HG03432 (cell line): ENCODE data around the gene STAM.

Experiments used
- ATAC-seq: cut with Tn5 transposase; IDR thresholded peaks from one replicate; pipeline ENCODE4 v1.9.1; 2021; ENCODE audit warnings: mild to moderate bottlenecking, moderate library complexity; ENCODE audit not compliant: unreplicated experiment

STAM gene

DNA sequence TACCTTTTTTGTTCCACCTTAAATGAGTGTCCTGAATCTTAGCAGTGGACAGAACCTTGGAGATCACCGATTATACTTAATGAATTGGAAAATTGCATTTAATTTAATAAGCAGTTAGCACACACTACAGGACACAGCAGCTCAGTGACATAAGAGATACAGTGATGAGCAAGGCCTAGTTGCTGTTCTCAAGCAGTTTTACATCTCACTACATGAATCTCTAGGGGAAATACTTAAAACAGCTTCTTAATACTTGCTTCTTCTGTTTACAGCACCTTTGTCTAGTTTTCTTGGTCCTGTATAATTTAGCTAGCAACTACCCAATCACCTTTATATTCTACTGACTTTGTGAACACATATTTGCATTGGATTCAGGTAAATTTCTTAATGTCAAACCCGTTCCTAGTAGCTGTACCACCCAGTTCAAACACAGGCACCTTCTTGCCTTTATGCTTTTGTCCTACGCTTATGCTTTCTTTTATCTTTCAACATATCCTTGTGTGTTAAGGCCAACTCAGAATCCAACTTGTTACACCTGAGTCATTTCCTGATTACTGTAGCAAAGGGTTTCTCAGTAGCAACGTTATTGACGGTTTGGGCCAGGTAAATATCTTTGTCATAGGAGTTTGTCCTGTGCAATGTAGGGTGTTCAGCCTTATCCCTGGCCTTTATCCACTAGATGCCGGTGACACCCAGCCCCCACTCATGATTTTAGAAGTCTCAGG is 1.8 kb downstream of the STAM start:
- no peak for ATAC-seq

DNA sequence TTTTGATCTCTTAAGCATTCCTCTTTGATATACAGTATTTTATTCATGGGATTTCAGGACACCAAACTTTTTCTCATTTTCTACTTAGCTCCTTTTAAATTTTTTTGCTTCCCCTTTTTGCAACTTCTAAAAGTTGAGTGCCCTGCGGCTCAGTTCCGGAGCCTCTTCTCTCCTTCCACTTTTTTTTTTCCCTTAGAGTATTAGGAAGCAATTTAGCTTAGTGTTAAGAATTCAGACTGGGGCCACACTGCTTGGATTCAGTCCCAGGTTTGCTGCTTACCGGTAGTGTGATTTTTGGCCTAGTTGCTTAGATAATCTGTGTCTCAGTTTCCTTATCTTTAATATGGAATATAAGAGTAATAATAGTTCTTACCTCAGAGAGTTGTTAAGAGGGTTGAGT is 3.4 kb downstream of the STAM start:
- no peak for ATAC-seq

DNA sequence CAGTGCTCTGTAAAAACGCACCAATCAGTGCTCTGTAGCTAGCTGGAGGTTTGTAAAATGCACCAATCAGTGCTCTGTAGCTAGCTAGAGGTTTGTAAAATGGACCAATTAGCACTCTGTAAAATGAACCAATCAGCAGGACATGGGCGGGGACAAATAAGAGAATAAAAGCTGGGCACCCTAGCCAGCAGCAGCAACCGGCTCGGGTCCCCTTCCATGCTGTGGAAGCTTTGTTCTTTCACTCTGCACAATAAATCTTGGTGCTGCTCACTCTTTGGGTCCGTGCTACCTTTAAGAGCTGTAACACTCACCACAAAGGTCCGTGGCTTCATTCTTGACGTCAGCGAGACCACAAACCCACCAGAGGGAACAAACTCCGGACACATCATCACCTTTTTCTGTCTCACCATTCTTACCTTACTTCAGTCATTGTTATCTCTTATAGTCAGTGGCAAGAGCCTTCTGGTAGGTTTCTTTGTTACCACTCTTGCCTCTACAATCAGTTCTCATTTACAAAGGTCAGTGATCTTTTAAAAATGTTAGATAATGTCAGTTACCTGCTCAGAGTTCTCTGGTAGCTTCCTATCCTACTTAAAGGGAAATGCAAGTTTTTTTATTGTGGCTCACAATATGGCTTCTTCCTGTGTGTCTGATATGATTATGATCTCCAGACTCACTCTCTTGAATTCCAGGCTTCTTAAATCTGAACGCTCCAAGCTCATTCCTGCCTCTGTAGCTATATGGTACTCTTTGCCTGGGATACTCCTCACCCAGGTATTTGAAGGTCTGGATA is 4.5 kb downstream of the STAM start:
- no peak for ATAC-seq

DNA sequence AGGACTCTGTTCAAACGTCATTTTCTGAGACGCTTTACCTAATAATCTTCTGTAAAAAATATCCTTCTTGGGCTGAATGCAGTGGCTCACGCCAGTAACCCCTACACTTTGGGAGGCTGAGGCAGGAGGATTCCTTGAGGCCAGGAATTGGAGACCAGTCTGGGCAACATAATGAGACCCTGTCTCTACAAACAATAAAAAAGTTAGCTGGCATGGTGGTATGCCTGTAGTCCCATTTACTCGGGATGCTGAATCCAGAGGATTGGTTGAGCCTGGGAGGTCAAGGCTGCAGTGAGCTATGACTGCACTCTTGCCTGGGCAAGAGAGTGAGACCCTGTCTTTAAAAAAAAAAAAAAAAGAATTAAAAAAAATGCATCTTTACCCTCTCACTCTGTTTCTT is 5.1 kb downstream of the STAM start:
- no peak for ATAC-seq

DNA sequence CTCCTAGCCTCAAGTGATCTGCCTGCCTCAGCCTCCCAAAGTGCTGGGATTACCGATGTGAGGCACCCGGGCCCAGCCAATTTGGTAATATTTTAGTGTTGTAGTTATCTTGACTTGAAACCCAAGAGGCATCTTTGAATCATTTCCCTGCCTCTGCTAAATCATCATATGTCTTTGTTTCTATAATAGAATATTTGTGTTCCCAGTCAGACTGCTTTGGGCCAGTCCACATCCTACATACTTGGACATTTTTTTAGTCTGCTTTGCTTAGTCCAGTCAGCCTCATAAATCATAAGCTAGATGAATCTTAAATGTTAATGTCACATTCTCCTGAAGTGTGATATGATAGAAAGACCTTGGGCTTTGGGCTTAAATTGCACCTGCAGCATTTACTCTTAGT is 5.9 kb downstream of the STAM start:
- no peak for ATAC-seq

DNA sequence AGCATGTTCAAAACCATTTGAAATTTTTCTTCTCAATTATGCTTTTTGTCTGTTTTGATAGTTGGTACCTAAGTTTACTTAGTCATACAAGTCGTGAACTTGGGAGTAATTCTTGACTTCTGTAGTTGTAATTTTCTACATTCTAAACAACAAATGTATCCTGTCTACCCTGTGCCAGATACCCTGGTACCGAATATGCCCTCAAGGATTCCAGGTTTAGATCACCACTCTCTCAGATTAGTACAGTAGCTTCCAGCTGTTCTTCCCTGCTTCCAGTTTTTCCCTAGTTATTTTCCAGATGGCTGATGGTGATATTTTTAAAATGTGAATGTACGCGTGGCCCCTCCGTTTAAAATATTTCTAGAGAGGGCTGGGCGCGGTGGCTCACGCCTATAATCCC is 6.5 kb downstream of the STAM start:
- ATAC-seq = no peak

DNA sequence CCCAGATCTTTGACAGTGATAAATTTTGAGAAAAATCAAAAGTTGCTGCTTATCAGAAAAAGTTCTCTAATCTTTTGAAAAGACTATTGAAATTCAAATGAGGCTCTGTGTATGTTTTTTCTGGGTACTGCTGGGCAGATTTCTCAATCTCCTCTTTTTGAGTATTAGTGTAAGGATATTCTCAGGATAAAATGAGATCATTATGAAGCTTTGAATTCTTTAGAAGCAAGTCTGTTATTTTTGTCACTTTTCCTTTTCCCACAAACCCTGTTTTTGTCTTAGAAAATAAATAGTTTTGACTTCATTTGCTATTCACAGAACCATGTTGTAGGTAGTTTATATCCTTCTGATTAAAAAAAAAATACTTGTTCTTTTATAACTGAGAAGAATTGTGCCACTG is 7.9 kb downstream of the STAM start:
- ATAC-seq = no peak

DNA sequence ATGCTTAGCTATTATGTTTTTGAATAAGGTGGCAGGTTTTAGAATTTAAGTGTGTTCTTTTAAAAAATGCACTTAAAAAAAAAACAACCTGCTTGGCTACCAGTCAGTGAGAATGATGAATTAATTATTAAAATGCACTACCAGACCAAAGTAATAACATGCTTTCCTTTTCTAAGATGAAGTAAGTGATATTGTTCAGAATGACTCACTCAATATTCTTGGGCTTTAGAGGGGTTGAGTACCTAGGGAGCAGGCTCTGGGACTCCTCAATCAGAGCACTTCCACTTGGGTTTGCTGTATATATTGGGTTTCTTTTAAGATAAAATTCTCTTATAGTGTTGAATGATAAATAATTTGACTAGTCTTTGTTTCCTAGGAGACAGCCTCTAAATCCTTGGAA is 8.6 kb downstream of the STAM start:
- peak; percentile 25 for ATAC-seq

DNA sequence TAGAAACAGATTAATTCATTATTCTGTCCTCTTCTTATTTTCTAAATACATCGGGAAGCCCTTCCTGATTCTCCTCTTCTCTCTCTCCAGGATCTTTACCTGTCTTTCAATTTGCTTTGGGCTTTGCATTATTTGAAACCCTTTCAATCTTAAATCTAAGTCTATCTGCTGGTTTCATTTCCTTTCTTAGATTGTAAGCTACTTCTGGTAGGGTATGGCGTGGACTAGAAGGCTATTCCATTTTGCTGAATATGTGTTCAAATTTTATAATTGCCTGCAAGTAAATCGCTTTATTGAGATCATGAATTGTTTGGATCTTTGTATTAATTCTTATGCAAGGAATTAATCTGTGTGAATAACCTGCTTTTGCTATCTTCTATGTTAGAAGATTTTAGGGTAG is 11.1 kb downstream of the STAM start:
- ATAC-seq = peak; percentile 12

DNA sequence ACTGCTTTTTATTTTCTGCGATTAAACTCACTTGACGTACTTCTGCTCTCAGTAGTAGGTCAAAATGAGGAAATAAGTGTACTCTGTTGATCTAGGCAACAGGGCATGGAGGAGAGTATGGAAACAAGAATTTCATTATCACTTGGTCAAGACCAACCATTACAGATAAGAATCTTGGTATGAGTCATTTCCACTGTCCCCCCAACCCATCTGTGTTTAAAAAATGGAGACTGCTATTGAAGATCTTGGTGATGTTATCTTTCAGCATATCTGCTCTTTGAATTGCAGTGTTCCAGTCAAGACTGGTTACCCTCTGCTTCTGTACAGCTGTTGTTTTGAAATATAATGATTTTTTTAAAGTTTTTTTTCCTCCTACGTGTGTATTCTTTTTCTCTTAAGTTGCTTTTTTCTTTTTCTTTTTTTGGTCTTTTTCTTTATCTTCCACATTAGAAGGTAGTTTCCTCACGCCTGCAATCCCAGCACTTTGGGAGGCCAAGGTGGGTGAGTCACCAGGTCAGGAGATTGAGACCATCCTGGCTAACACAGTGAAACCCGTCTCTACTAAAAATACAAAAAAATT is 11.7 kb downstream of the STAM start:
- peak; percentile 90 for ATAC-seq

DNA sequence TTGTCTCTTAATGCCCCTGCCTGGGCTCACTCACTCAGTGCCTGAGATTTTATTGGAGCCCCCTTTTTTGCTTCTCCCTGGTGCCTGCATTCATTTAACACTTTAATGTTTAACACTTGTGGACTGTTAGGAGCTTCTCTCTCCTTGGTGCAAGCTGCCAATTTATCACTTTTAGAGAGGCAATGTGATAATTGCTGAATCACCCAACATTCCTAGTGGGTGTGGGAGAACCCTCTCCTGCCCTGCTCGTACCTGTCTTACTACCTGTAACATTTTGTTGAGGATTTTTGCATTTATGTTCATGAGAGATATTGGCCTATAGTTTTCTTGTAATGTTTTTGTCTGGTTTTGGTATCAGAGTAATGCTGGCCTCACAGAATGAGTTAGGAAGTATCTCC is 13.2 kb downstream of the STAM start:
- ATAC-seq = no peak

DNA sequence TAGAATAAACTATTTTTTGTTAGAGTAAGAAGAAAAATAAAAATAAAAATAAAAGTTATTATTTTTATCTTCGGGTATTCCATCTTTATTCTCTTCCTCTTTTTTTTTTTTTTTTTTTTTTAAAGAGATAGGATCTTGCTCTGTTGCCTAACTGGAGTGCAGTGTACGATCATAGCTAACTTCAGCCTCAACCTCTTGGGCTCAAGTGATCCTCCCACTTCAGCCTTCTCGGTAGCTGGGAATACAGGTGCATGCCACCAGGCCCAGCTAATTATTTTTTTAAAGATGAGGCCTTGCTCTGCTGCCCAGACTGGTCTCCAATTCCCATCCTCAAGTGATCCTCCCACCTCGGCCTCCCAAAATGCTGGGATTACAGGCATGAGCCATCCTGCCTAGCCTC is 15.4 kb downstream of the STAM start:
- ATAC-seq = no peak

DNA sequence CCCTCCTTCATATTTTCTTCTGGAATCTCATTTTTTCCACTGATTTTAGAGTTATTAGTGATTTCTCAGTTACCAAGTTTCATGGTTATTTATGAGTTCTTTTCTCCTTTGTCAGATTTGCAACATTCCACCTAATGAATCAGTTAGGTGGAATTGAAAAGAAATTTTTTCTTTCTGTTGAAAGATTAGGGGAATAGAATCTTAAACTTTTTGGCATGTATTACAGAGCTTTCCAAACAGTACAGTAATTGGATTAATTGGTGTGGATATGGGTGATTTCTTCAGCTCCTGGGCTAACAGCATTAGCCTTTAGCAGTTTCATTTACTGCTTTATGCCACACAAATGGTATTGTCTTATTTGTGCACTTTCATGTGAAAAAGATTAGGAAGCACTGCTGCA is 17.0 kb downstream of the STAM start:
- ATAC-seq = no peak

DNA sequence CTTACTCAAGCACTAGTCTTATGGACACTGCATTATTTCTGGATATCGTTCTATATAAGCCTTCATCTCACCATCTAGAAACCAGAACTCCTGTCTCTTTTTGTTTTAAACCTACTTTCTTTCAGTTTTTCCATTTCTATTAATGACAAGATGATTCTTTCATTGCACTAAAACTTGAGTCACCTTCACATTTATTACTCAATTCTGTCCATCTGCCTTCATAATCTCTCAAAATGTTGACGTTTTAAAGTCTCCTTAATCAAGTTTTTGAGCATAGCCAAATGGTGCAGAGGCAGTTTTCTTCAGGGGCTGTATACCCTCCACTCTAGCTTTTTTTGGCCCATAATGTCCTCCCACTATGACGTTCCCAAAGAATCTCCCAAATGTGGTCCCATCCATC is 17.6 kb downstream of the STAM start:
- ATAC-seq = no peak

DNA sequence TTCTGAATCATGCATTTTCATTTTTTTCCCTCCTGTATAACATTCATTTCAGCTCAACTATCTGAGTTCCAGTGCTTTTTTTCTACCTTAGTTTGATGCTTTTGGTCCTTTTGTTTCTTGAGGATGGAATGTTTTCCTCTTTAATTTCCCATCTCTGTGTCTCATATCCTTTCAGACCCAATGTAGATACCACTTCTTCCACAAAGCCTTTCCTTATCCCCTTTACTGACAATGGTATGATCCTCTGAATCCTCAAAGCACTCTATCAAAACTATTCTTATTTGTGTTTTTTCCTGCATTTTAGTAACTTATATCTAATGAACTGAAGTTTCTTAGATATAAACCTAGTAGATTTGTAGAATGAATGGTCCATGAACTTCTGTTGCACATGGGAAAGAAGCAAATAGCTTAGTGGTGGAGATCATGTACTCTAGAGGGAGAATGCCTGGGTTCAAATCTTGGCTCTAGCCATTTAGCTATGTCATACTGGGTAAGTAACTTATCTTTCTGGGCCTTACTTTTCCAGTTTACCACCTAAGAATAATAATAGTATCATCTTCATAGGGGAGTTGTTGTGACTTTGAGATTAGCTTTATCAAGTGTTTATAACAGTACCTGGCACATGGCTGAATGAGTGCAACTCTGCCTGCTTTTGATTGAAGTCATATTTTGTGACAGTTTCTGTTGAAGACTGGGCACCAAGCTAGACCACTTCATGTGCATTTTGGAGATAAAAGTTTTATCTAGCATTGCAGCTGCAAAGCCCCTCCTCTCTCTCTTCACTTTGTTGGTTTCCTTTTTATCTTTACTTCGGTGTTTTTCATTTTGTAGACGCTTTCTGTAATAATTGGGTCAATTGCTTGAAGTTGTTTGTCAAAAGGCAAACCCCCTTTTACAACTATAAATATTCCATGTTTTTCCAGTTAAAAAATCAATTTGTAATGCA is 18.5 kb downstream of the STAM start:
- no peak for ATAC-seq

DNA sequence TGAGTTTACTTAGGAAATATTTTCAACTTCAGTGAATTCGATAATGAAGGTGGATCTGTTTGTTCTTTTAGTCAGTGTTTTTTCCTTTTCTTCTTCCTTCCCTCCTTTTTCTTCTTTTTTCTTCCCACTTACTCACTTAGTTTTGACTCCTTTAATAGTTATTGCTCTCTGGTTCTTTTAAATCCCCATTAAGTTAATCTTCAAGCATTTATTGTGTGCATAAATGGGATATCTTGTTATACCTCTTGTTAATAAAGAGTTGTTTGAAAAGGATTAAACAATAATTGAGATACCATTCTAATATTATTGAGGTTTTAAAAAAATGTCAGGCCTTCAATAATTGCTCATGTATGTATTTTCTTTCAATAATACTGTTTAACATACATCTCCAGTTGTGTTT is 19.5 kb downstream of the STAM start:
- ATAC-seq = no peak

DNA sequence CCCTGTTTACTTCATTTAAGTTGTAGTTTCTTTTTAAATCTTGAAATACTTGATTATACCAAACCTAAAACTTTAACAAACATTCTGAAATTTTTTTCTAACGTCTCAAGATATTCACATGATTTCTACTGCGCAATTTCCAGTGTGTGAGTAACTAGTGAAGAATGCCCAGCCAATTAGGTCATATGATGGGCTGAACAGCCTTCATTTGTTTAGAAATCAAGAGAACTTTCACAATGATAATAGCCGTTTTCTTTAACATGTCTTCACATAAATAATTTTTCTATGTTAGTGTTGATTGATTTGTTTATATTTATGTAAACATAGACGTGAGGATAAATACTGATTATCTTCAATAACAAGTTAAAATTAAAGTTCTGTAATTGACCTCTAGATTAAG is 21.8 kb downstream of the STAM start:
- ATAC-seq = no peak

DNA sequence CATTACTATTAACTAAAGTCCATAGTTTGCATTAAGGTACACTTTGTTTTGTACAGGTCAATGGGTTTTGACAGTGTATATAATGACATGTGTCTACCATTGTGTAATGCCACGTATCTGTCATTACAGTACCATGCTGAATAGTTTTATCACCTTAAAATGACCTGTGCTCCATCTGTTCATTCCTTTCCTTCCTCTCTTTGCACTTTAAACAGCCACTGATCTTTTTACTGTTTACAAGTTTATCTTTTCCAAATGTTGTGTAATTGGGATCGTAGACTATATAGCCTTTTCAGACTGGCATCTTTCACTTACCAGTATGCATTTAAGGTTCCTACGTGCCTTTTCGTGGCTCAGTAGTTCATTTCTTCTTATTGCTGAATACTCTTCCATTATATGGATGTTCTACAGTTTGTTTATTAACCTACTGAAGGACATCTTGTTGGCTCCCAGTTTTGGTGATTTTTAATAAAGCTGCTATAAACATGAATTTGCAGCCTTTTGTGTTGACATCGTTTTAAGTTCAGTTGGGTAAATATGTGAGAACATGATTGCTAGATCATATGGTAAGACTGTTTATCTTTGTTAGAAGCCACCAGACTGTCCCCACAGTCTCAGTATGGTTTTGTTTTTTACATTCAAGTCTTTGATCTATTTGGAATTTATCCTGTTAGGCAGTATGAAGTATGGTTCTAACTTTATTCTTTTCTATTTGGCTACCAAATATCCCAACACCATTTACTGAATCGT is 24.7 kb downstream of the STAM start:
- ATAC-seq = peak; percentile 23

DNA sequence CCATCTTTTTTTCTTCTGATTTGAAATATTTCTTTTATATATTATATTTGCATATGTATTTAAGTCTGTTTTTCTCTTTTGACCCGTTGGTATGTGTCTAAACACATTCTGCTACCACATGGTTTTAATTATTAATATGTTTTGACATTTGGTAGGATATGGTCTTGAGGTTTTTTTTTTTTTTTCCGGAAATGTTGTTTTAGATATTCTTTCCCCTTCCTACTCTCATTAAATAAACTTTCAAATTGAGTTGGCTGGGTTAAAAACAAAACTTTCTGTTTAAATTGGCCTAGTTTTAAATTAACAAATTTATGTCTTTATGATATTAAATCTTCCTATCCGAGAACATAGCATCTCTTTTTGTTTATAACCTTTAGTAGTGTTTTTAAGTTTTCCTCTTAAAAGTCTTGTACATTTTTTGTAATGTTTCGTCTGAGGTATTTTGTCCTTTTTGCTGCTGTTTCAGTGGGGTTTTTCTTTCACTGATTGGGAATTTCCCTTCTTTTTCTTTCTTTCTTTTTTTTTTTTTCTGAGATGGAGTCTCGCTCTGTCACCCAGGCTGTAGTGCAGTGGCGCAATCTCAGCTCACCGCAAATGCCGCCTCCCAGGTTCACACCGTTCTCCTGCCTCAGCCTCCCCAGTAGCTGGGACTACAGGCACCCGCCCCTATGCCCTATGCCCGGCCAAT is 25.4 kb downstream of the STAM start:
- ATAC-seq = peak; percentile 77

DNA sequence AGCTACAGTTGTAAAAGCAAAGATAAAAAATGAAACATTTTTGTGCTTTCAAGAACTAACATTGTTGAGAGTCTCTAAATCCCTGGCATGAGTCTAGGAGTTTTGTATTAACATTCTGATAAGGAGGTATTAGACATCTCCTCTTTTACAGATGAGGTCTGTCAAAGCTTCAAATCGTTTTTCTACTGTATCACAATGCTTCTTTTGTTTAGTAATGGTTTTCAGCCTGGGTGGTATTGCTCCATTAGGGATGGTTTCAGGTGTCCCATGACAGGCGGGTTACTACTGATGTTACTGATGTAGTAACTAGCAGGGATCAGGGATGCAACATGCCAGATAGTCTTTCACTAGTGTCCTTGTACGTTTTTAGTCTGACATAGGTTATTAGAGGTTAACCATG is 27.4 kb downstream of the STAM start:
- no peak for ATAC-seq
